GM19193 (cell line): ENCODE data around the gene DPH2.

Experiments
- POLR2A ChIP-seq: IDR thresholded peaks from 4 replicates; pipeline ENCODE4 v1.6.1; 2011; ENCODE audit not compliant: insufficient read depth, insufficient read length; ENCODE audit errors: extremely low read depth

DPH2 gene

GRCh38 chr1:43982241-43982640 lies 12.4 kb downstream of the DPH2 start:
- TF ChIP-seq POLR2A: no peak

GRCh38 chr1:43982808-43983207 lies 13.0 kb downstream of the DPH2 start:
- TF ChIP-seq POLR2A: no peak

DNA sequence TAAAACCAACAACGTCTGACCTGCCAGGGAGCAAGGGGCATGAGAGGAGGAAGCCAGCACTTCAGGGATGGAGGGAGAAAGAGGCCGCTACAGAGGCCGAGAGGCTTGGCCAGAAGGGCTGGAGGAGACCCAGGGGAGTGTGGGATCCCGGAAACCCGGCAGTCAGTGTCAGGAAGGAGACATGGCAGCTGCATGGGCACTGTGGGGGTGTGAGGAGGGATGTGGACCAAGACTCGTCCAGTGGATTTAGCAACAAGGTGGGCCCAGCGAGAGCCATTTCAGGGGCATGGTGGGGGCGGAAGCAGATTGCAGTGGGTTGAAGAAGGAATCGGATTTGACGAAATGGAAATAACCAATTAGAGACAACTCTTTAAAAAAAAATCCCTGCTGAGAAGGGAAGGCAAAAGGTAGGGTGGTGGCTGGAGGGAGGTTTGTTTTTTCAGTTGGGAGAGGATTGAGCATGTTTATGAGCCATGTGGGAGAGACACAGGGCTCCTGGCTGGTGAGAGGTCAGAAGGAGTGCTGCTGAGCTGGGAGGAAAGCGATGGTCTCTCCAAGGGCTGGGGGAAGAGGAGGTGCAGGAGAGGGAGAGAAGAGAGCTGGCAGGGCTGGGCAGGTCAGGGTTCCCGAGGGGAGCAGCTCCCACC lies 13.6 kb downstream of the DPH2 start:
- TF ChIP-seq POLR2A: no peak

- TF ChIP-seq POLR2A: no peak
Measured at GRCh38 chr1:43984855-43985254, 15.0 kb downstream of the DPH2 start.

DNA sequence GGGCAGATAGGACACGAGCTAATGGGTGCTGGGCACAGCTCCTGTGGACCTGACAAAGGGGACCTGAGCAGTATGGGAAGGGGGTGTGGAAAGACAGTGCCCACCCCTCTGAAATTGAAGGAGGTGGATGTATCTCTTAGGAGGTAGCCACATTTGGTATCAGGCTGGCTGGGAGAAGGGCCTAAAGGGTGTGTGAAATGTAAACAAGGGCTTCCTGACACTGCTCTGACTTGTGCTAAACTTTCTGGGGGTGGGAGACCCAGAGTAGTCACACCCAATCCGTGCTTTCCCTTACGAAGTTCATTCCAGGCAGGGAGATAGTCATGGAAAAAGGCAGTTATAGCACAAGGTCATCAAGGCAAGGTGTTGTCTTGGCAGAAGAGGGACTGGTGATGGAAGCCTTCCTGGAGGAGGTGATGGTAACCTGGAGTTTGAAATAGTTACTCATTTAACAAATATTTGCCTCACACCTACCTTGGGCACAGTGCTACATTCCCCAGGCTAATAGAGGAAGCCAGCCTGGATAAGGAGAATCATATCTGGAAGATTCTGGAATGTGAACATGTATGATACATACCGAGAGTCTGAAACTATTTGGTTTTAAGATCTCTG lies 16.3 kb downstream of the DPH2 start:
- TF ChIP-seq POLR2A: no peak

DNA sequence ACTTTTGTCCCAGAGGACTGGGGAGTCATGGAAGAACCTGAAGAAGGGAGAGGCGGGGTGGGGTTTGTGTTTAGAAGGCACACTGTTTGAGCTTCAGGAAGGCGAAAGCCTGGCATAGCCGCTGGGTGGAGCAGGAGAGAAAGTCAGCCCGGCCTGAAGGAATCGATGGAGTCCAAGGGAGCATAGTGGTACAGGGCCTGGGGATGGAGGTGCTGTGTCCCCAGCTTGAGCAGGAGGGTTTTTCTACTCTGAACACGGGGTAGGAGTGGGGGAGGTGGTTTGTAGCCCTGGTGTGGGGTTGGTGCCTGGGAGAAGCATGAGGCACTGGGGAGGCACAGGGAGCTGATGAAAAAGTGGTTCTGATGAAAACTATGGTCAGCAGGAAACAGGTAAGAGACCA lies 16.9 kb downstream of the DPH2 start:
- no peak for TF ChIP-seq POLR2A

DNA sequence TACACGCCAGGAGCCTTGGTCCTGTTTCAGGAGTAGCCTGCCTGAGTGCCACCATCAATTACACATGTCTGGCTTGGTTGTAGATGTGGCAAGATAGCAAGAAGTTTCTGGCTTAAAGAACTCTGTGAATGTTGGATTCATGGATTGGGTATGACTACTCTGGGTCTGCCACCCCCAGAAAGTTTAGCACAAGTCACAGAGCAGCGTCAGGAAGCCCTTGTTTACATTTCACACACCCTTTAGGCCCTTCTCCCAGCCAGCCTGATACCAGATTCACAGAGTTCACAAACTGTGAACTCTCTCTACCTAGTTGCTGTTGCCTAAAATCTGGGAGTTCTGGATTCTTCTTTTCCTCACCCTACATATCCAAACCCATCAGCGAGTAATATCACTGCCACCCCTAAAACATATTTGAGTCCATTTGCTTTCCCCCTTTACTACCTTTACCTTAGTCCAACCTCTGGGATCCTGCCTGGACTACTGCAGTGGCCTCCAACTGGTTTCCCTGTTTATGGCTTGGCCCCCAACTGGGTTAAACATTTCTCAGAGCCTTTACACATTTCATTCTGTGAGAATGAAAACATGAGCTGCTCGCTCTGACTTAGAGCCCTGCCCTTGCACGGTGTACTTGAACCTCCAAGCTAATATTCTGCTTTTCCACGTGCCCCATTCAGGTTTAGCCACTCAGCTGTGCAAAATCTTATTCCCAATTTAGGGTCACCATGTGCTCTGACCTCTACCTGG lies 17.5 kb downstream of the DPH2 start:
- TF ChIP-seq POLR2A: no peak

DNA sequence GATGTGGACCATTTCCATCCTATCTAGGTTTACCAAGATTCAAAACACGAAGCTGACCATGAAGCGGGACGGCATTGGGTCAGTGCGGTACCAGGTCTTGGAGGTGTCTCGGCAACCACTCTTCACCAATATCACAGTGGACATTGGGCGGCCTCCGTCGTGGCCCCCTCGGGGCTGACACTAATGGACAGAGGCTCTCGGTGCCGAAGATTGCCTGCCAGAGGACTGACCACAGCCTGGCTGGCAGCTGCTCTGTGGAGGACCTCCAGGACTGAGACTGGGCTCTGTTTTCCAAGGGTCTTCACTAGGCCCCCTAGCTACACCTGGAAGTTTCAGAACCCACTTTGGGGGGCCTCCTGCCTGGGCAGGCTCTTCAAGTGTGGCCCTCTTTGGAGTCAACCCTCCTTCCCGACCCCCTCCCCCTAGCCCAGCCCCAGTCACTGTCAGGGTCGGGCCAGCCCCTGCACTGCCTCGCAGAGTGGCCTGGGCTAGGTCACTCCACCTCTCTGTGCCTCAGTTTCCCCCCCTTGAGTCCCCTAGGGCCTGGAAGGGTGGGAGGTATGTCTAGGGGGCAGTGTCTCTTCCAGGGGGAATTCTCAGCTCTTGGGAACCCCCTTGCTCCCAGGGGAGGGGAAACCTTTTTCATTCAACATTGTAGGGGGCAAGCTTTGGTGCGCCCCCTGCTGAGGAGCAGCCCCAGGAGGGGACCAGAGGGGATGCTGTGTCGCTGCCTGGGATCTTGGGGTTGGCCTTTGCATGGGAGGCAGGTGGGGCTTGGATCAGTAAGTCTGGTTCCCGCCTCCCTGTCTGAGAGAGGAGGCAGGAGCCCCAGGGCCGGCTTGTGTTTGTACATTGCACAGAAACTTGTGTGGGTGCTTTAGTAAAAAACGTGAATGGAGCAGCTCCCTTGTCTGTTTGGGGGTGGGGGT lies 20.7 kb downstream of the DPH2 start:
- no peak for TF ChIP-seq POLR2A

GRCh38 chr1:43991200-43991475 lies 21.3 kb downstream of the DPH2 start:
- no peak for TF ChIP-seq POLR2A

GRCh38 chr1:43991476-43992231 lies 21.8 kb downstream of the DPH2 start, which contains the start of gene CCDC24:
Gene CCDC24, plus strand, starts transcription at chr1:43991599. Its CDS starts 280 bp downstream, at chr1:43991879.
- TF ChIP-seq POLR2A: peak; percentile 26

- no peak for TF ChIP-seq POLR2A
Measured at GRCh38 chr1:43992232-43992995, 22.6 kb downstream of the DPH2 start.

DNA sequence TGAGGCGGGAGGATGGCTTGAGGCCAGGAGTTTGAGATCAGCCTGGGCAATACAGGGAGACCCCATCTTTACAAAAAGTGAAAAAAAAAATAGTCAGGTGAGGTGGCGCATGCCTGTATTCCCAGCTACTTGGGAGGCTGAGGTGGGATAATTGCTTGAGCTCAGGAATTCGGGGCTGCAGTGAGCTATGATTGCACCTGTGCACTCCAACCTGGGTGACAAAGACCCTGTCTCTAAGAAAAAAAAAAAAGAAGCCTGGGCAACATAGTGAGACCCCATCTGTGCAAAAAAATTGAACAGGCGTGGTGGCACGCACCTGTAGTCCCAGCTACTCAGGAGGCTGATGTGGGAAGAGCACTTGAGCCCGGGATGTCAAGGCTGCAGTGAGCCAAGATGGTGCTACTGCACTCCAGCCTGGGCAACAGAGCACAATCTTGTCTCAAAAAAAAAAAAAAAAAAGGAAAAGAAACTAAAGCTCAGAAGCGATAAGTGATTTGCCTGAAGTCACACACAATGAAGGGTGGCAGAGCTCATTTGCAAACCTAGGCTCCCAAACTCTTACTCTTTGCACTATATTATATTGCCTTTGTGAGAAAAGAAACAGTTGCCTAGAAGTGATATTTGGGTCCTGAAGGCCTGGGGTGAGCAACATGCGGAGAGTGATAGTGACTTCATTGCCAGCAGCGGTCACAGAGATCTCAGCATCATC lies 23.6 kb downstream of the DPH2 start:
- TF ChIP-seq POLR2A: no peak

DNA sequence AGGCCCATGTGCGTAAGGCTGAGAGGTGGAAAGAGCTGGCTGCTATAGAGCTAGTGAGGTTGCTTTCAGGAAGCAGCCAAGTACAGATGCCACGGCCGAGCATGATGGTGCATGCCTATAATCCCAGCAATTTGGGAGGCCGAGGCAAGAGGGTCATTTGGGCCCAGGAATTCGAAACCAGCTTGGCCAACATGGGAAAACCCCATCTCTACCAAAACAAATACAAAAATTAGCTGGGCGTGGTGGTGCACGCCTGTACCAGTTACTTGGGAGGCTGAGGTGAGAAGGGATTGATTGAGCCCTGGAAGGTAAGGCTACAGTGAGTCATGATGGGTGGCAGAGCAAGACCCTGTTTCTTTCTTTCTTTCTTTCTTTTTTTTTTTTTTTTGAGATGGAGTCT lies 24.3 kb downstream of the DPH2 start:
- no peak for TF ChIP-seq POLR2A
